Erythroblast (primary cell): ENCODE measurements around the gene CCDC177.

ENCODE experiments used
- GATA1 ChIP-seq: IDR thresholded peaks from 2 replicates; pipeline ENCODE4 v1.6.1; 2011; ENCODE audit warnings: low read depth, mild to moderate bottlenecking, control low read depth, low read length, moderate library complexity
- POLR2A ChIP-seq: IDR thresholded peaks from 2 replicates; pipeline ENCODE4 v1.6.1; 2011; ENCODE audit warnings: mild to moderate bottlenecking, low read length

DNA sequence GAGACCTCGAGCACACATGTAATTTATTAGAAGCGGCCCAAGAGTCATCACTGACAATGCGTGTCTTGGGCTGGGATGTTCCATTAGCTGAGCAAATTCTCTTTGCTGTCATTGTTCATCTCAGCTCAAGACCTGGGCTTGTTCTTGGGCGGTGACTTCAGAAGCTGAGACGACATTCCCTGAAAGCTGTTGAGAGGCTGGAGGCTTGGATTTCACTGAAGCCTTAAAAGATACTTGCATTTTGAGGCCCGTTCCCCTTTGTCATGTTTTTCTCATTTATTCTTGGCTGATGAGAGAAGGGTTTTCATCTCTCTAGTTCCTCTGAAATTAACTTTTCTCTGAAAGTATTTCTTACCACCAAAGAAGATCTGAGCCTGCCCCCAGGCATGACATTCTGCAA lies 20.2 kb upstream of the CCDC177 start:
- TF ChIP-seq POLR2A: no peak
- TF ChIP-seq GATA1: no peak
